ENCODE measurements around the gene UNC13C.

DNA sequence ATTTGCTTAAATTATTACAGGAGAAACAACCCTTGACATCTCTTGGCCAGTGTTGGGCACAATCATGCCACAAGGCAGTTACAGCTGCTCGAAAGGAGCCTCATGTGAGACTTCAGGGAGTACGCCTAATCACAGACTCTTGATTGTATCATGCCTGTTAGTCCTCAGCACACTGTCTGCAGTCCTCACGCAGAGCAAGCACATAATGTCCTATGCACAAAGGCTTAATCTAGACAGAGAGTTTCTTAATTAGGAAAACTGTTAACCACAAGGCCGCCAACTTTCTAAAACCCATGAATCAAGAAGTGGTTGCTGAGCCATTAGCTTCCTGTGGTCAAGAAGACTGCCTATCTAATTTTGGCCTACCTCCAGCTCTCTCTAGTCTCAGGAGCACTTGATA is 172.0 kb downstream of the UNC13C start:
- no peak for TF ChIP-seq GATA3 (IDR thresholded peaks at IDR 0.05; ENCODE audit: low read depth, low read length)
- TF ChIP-seq GATA2 (IDR thresholded peaks at IDR 0.05; ENCODE audit: low read depth, low read length), result no peak

Measured in SH-SY5Y (cell line).